IPS-NIHi7 (cell line): ENCODE results near the gene CPXM2.

Experiments used
- DNase-seq: peaks from one replicate; pipeline ENCODE4 v3.0.0; 2012; ENCODE audit warnings: mixed read lengths; ENCODE audit errors: extremely low spot score

Gene CPXM2

DNA sequence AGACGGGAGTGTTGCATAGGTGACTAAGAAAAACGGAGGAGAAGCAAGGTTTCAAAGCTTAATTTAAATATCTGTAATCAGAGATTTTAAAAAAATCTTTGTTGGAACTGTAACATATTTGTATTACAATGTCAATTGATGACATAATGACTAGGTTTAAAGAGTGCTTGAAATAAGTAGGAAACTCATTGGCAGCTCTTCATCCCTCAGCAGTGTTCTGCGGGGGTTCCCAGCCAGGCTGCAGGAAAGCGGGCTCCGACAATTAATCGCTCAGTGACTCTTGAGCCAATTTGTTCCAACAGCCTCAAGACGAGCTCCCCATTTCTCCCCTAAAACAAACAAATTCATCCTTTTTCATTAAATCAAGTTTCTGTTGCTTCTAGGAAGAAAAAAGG is 22.6 kb downstream of the CPXM2 start:
- DNase-seq: no peak

DNA sequence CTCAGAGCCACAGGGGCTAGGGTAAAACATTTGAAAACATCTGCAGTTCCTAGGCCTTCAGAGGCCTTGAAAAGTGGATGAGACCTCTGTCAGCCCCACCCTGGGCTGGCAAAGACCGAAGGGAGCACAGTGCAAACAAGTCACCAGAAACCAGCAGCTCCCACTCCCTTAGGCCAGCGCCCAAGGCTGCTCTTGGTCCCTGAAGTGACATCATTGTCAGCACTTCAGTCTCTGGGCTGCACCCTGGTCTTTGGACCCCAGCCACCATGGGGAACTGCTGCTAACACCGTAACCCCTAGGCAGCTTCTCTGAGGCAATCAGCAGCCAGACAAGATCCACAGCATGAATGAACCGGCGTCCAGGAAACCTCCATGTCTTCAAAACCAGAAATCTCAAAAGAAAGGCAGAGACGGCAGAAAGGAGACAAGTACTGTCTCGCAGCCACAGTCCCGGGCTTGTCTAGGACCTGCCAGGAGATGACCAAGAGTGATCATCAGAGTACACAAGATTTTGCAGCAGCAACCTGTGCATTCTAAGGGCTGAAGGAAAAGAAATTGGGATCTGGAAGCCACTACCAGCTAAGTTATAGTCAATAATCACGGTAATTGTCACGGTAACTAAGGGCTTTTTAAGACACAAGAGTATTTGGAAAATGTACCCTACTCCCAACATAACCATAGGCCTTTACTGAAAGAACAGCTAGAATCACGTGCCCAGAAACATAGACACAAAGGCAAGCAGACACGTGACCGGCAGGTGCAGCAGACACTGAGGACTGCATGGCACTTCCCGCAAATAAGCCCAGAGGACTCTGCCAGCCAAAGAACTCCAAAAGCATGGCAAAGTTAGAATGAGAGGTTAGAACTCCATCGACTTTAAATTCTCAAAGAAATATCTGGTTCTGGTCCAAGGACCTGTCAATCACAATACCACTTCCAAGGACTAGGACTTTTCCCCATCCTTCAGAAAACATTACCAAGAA is 23.3 kb downstream of the CPXM2 start:
- no peak for DNase-seq

DNA sequence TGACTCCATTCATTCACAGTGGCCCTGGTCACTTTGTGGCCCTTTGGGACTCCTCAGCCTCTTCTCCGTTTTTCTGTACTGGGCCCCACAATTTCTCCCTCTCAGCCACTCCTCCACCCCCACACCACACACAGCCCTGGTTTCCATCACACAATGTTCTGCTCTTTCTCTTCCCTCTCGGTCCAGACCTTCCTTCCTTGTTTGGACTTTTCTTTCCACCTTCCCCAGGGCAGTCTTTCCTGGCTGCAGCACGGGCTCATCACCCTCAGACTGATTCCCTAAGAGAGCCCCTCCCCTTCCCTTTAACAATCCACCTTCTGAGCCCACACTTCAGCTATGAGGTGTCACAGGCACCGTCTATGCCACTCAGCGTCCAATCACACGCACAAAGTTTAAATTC is 25.7 kb downstream of the CPXM2 start:
- no peak for DNase-seq

DNA sequence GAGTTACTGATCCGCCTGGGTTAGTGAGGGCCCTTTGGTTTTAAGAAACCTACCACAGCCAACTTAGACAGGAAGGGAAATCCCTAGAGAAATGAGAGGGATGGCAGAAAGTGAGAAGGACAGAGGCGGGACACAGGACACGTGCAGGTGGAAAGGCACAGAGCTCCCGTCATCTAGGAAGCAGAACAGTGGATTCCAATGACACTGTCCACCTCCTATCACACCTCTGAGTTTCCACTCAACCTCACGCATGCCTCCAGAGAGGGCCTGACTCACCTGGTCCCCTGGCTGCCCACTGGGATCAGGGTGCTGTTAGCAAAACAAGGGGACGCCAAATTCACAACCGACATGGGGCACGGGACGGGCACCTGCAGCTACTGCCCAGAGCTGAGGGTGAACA is 26.3 kb downstream of the CPXM2 start:
- no peak for DNase-seq

DNA sequence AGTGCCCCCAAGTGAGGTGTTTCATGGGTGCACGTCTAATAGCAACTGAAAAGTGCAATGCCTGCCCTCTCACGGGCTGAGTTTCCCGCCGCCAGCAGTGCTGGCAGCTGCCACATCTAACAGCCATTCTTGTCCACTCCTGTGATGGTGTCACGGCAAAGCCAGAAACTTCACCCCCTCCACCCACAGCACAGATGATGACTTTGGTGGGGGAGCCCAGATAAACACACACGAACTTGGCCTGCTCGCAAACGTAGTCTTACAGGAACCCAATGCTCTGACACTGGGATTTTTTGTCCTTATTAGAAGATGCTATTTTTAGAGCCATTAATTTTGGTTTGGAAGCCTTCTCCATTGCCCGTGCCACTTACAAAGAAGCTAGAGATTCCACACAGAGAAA is 26.7 kb downstream of the CPXM2 start:
- DNase-seq: no peak

DNA sequence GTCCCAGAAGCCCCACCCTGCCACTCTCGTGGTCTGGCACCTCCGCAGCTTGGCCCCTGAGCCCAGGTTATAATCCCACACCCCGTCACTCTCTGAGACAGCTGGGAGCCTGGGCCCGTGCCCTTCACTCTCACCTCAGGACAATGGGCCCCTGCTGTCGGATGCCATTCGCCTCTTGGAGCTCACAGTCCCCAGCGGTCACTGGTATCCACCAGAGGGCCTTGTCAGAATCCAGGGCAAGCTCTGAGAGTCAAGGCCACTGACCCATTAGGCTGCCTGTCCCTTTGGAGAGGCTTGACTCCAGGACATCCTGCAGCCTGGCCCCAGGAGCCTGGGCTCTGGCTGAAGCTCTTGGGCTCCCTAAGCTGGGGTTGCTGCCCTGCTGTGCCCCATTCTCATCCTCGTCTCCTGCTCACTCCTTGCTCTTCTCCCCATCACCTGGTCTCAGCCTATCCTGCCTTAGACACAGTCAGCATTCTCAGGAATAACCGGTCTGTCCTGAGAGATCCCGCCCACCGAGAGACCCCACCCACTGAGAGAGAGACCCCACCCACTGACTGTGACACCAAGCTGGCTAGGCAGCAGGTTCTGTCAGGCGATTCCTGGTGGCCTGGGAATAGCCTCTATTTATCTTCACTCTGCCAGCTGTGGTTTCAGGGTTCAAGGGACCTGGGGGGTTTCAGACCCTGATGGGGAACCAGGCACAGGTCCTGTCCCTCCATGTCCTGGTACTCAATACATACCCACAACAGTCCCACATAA is 27.7 kb downstream of the CPXM2 start:
- DNase-seq: peak; percentile 78

DNA sequence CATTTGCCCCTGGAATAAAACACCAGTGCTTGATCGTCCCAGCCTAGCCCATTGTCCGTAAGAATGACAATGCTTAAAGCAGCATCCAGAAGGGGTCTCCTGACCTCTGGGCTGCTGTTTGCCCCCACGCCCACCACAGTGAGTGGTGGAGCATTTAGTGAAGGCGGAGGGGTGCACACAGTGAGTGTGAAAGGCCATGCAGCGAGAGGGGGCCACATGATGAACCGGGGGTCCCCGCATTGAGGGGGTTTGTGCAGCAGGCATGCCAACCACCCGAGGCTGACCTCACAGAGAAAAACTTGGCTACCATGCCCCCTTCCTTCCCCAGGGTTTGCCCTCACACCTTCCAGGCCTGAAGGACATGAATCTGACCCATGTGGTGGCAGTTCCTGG is 28.4 kb downstream of the CPXM2 start:
- DNase-seq: no peak

DNA sequence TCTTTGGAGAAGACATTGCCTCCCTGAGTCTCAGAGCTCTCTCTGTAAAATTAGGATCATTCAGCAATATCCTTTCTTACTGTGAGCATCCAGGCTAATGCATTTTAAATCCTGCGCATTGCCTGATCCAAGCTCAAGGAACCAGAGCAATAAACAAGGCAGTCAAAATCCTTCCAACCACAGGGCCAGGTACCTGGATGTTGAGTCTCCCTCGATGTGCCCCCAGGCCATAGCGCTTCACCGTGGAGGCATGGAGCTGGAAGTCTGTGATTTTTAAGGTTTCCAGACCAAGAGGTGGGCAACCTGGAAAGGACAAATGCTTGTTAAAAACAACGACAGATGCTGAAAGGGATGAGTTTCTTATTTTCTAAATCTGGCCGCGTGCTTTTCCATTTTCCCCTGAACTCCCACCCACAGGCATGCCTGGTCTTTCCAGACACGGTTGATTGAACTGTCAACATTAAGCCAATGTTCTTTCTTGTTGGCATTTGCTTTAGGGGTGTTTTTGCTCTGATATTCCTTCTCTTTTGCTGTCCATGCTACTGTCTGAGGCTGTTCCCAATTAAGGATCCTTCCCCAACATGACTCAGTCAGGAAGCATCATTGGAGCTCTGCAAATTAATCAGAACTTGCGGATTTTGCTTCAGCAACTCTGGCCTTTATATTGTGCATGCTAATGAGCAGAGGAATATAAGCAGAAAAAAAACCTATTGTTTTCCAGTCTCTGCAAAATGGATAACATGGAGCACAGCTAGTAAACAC is 29.0 kb downstream of the CPXM2 start:
- DNase-seq: no peak

DNA sequence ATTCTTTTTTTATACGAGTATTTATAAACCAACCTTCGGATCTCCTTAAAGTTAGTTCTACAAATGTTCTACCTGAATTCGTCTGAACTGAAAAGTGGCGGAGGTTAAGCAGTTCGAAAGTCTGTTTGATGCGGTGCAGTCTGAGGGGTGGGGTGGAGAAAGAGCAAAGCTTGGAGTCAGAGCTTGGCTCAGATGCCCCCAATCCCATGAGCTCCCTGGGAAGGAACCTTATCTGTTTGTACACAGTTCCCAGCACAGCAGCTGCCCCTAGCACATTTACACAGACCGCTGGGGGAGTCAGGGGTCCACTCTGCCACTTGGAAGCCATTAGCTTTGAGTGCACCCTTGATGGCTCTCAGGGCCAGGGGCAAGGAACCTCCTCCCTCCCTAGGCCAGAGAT is 30.8 kb downstream of the CPXM2 start:
- DNase-seq: no peak

DNA sequence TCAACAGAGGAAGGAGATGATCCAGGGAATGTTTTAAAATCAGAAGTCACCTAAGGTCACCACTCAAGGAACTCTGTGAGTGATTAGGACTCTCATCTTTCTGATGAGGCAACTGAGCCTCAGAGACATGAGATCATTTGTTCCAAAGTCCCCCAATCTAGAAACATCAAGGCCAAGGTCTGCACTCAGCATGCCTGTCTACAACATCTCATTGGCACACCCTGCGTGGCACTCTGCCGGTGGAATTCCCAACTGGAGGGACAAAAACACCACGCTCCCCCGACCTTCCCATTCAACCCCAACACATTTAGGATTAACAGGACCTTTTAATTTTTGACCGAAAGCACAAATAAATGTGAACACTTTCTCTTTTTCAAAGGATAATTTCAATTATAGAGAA is 31.4 kb downstream of the CPXM2 start:
- DNase-seq: no peak

DNA sequence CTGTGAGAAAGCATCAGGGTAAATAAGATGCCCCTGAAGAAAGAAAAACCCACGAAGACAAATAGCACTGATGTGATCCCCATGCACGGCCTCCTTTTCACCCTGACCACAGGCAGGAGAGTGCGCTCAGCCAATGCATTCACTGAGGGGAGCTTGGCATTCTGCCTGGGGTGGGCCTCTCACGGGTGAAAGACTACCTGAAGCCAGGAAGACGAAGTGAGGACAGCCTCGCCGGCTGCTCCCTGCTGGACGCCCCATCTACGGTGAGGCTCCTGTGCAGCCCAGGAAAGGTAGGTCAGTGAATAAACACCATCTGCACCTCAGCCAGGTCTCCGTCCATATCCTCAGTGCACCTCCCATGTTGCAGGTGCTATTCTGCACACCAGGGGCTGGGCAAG is 32.0 kb downstream of the CPXM2 start:
- DNase-seq: no peak

DNA sequence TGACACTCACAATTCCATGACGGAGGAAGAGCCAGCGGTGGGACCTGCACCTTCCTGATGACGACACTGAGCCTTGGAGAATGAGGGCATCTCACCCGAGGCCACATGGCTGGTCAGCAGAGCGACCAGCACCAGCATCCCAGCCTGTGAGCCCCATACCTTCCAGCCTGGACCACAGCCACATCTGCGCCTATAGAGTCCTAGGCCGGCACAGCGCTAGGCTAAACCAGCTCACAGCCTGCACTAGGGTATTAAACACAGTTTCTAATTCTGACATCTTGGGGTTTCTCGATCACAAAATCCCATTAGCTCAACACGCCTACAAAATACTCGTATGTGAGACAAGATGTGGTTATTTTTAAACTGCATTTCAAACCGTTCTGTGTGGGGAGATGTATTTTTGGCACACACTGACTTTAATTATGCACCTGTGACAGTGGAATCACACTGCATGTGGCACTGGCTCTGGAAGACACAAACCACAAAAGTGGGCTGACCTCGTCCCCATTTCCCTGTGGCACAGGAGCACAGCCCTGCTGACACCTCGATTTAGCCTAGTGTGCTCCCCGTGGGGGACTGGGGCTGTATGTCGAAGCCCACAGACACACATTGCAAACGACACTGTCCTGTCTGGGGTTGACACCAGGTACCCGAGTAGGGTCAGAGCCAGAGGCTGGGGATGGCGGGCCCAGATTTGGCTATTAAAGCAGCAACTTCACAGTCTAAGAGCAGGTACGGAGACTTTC is 32.5 kb downstream of the CPXM2 start:
- no peak for DNase-seq

DNA sequence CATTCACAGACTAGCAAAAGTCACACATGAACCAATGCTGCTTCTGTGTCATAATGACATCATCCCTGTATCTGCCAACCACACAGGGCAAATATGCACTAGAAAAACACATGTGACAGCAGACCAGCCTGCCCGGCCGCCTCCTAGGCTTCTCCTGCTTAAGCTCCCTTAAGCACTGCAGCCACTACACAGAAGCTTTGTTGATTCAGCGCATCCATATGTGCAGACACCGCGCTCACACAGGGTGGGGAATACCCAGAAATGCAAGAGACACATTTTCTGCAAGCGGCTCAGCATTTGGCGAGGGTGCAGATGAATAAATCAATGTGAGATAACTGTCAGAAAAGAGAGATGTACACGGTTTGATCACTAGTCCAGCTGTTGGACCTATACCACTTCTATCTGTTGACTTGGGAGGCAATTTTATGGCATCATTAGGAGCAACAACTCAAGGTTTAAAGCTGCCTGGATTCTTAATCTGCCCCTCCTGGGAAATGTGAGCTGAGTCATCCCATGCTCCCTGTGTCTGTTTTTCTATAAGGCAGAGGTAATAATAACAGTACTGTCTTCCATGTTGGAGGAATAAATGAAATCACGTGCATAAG is 33.4 kb downstream of the CPXM2 start:
- DNase-seq: no peak

DNA sequence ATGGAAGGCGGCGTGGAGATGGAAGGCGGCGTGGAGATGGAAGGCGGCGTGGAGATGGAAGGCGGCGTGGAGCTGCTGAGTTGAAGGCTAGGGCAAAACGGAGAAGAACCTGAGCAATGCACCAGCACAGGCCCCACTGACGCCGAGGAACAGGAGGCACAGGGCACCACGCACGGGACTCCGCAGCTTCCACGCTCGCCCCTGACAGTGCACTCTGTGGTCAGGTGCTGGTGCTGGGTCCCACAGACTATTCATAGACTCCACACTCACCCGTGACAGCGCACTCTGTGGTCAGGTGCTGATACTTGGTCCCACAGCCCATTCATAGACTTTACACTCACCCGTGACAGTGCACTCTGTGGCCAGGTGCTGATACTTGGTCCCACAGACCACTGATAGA is 34.0 kb downstream of the CPXM2 start:
- no peak for DNase-seq

DNA sequence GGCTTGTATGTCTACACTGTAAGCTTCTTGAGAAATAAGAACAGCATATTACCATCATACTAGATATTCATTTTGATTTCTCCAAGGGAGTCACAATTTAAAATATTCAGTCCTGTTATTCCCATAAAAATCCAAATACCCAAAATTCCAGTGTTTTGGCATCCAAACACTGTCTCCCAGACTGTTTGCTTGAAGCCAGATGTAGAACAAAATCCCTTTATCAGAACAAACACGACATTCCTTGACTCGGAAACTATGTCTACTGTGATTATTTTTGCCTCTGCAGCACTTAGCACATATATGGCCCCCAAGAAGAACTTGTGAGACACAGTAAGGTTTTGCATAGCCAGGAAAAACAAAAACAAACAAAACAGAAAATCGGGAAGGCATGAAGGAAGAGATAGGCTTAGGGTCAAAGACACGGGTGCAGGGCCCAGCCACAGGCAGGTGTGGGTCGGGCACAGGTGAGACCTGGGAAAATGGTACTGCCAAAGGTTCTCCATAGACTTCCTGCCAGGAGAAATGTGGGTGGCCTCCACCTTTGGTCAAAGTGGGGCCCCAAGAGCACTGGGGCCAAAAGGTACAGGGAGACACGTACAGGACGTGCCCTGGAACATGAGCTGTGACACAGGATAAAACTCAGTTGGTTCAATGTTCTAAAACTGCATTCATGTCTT is 36.5 kb downstream of the CPXM2 start:
- no peak for DNase-seq

DNA sequence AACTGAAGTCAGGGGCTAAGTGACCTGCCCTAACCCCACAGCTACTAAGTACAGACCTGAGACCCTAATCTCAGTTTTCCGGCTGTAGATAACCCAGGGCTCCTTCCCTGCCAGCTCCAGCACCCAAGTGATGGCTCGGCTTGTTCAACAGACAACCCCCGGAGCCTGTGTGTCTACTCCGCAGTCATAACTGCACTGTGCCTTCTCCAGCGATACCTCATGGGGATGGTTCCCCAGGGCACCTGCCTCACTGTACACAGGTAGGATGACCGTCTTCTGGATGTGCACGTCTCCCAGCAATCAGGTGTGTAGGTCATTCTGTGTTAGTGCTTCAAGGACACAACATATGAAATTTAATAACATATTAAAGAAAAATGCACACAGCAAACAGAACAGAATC is 37.1 kb downstream of the CPXM2 start:
- no peak for DNase-seq

DNA sequence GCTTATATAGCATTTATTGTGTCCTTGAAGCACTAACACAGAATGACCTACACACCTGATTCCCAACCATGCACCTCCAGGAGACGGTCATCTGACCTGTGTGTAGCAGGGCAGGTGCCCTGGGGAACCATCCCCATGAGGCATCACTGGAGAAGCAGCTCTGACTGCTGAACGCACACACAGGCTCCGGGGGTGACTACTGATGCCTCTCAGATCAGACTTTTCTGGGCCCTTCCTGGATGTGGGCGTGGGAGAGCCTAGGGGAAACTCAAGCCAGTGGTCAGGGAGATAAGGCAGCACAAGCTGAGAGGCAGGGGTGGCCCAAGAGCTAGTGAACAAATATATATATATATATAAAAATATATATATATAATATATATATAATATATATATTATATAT is 37.6 kb downstream of the CPXM2 start:
- no peak for DNase-seq

DNA sequence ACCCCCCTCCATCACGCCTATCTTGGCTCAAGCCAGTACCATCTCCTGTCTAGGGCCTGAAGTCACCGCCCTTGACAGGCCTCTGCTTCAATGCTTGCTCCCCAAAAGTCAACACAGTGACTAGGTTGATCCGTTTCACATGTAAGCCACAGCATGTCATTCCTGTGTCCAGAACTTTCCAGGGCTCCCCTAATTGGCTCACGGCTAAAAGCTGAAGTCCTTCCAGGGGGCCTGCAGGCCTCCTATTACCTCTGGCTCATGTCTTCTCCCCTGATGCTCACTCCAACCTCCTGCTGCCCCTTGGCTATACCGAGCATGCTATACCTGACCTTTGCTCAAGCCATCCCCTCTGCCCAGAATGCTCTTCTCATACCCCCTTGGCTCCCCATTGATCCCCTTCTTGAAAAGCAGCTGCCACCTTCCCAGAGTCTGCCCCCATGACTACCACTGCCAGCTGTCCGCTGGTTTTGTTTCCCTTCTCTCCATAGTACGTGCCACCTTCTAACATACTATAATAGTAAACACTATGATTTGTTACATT is 39.1 kb downstream of the CPXM2 start:
- no peak for DNase-seq

DNA sequence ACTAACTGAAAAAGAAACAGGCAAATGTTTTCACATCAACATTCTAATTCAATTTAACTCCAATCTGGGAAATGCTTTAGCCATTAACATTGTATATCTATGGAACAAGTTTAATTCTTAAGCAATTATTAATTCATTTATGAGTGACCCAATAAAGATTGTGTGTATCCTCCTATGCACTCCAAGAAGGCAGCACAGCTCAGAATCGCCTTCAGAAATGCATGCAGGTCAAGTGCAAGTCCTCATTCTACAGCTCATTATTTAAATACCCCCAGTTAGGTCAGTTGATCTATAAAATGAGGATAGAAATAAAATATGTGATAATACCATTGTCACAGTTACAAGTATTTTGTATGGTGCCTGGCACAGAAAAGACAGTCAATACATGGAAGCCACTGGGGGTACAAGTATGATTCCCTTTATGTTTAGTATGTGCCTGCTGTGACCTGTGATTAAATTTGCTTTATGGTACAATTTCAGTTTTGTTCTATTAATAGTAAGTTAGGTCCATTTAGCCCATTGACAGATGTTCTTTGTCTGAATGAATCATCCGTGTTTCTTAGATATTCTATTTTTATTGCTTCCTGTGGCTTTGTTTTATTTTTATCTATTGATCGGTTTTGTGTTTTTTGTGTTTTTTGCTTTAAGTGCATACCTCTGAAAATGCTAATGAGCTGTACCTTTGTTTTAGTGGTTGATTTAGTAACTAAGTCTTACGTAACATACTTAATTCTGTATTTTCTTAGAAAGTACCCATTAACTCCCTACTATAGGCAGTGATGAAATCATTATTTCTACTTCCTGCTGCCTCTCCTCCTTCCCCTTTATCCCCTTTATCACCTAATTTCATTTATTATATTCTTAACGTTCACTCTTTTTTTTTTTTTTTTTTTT is 42.8 kb downstream of the CPXM2 start:
- DNase-seq: no peak
